ENCODE measurements around the gene BICDL2. TPM values are rescaled to one million over a fixed set of nuclear protein-coding genes. Genes with fewer than 3 reads are reported as not detected.
A peak's percentile ranks its signal among the peaks of the same experiment; 100 is the strongest.

The BICDL2 gene
- total and polyA plus RNA-seq, 9 of the 15 experiments (the other 6 are each of a cell fraction or from before 2014, with no cell fraction given) = 0.09 to 0.28 (median 0.09) TPM; not detected in 6

DNA sequence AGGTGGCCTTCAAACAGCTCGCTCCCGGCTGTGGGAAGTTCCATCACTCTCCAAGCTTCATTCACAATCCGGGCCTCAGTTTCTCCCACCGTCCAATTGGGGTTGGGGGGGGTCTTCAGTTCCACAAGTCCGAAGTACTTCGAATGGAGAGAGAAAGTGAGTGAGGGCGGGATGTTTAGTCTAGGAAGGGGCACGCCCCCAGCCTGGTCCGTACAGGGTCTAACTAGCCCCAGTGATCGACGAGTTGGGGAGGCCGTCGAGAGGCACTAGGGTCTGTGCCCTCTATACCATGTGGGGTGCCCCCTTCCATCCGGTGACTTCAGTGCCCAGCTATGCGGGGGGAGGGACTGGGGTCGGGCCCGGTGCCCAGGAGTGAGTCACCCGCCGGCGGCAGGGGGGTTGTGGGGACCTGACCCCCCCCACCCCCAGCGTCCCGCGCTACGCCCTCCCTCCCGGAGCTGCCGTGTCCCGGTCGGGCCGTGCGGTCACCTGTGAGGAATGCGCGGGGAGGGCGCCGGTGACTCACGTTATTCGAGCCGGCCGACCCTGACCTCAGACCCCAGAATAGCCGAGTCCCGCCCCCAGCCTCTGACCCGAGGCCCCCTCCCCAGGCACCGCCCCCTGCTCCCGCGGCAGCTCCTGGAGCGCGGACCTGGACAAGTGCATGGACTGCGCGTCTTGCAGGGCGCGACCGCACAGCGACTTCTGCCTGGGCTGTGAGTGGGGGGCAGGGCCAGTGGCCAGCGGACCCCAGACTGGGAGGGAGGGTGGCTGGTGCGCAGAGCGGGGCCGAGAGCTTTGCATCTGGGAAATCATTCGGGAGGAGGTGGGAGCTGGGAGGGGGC is 15.9 kb downstream of the BICDL2 start (continued):
- TF ChIP-seq ZNF592 (IDR thresholded peaks at IDR 0.05) (no peak; the same call in 1 of the 2 replicates), CREM (IDR thresholded peaks at IDR 0.05; ENCODE audit: low read depth) (peak; percentile 14; the same call in 1 of the 2 replicates), XRCC4 (IDR thresholded peaks at IDR 0.05; ENCODE audit: extremely low read depth, insufficient read depth, insufficient read length) (no peak), ZNF224 (CRISPR knock-in tag; IDR thresholded peaks at IDR 0.05) (no peak), CREBBP (IDR thresholded peaks at IDR 0.05; ENCODE audit: low read depth, low read length) (no peak), KDM4B (IDR thresholded peaks at IDR 0.05; ENCODE audit: borderline replicate concordance in 2 of 2, low read depth in 1 of 2) (no peak), ZKSCAN8 (CRISPR knock-in tag; IDR thresholded peaks at IDR 0.05) (no peak), TFAM (CRISPR knock-in tag; conservative IDR thresholded peaks at IDR 0.05) (no peak), ZNF354B (CRISPR knock-in tag; IDR thresholded peaks at IDR 0.05) (no peak), DPF2 (IDR thresholded peaks at IDR 0.05) (peak; percentile 82), ZNF316 (IDR thresholded peaks at IDR 0.05) (no peak)
- TF ChIP-seq, protein P1, sequence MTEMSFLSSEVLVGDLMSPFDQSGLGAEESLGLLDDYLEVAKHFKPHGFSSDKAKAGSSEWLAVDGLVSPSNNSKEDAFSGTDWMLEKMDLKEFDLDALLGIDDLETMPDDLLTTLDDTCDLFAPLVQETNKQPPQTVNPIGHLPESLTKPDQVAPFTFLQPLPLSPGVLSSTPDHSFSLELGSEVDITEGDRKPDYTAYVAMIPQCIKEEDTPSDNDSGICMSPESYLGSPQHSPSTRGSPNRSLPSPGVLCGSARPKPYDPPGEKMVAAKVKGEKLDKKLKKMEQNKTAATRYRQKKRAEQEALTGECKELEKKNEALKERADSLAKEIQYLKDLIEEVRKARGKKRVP (CRISPR knock-in tag; IDR thresholded peaks at IDR 0.05) = no peak
- TF ChIP-seq, protein P2, sequence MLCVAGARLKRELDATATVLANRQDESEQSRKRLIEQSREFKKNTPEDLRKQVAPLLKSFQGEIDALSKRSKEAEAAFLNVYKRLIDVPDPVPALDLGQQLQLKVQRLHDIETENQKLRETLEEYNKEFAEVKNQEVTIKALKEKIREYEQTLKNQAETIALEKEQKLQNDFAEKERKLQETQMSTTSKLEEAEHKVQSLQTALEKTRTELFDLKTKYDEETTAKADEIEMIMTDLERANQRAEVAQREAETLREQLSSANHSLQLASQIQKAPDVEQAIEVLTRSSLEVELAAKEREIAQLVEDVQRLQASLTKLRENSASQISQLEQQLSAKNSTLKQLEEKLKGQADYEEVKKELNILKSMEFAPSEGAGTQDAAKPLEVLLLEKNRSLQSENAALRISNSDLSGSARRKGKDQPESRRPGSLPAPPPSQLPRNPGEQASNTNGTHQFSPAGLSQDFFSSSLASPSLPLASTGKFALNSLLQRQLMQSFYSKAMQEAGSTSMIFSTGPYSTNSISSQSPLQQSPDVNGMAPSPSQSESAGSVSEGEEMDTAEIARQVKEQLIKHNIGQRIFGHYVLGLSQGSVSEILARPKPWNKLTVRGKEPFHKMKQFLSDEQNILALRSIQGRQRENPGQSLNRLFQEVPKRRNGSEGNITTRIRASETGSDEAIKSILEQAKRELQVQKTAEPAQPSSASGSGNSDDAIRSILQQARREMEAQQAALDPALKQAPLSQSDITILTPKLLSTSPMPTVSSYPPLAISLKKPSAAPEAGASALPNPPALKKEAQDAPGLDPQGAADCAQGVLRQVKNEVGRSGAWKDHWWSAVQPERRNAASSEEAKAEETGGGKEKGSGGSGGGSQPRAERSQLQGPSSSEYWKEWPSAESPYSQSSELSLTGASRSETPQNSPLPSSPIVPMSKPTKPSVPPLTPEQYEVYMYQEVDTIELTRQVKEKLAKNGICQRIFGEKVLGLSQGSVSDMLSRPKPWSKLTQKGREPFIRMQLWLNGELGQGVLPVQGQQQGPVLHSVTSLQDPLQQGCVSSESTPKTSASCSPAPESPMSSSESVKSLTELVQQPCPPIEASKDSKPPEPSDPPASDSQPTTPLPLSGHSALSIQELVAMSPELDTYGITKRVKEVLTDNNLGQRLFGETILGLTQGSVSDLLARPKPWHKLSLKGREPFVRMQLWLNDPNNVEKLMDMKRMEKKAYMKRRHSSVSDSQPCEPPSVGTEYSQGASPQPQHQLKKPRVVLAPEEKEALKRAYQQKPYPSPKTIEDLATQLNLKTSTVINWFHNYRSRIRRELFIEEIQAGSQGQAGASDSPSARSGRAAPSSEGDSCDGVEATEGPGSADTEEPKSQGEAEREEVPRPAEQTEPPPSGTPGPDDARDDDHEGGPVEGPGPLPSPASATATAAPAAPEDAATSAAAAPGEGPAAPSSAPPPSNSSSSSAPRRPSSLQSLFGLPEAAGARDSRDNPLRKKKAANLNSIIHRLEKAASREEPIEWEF (CRISPR knock-in tag; IDR thresholded peaks at IDR 0.05) = no peak
- TF ChIP-seq, protein P3, sequence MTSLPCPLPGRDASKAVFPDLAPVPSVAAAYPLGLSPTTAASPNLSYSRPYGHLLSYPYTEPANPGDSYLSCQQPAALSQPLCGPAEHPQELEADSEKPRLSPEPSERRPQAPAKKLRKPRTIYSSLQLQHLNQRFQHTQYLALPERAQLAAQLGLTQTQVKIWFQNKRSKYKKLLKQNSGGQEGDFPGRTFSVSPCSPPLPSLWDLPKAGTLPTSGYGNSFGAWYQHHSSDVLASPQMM (CRISPR knock-in tag; IDR thresholded peaks at IDR 0.05) = no peak
- TF ChIP-seq, protein P4, sequence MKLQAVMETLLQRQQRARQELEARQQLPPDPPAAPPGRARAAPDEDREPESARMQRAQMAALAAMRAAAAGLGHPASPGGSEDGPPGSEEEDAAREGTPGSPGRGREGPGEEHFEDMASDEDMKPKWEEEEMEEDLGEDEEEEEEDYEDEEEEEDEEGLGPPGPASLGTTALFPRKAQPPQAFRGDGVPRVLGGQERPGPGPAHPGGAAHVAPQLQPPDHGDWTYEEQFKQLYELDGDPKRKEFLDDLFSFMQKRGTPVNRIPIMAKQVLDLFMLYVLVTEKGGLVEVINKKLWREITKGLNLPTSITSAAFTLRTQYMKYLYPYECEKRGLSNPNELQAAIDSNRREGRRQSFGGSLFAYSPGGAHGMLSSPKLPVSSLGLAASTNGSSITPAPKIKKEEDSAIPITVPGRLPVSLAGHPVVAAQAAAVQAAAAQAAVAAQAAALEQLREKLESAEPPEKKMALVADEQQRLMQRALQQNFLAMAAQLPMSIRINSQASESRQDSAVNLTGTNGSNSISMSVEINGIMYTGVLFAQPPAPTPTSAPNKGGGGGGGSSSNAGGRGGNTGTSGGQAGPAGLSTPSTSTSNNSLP (IDR thresholded peaks at IDR 0.05; ENCODE audit: borderline replicate concordance, low read depth, low read length) = no peak

All from K562 (cell line).